ENCODE results near the gene LIPG.

DNA sequence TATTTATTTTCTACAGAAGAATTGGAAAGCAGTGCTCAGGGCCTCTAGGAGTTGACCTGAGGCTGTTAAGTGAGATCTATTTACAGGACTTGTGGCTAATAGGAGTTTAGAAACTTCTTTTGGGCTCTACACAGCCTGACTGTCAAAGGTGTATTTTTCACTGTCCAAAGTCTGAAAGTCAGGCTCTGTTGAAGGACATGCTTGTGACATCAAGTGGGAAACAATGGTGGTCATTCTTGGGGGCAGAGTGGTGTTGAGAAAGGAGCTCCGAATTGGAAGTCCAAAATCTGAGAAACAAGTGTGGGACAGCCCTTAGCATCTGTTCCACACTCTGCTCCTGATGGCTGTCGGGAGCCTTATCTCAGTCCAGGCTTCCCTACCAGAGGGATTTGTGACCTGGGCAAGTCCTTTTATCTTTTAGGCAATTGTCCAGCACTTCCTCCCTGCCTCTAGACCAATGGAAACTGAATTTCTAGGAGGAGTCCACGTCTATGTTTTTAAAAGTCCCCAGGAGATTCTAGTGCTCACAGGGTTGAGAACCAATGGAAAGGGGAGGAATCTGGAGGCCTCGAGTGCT lies 76.4 kb downstream of the LIPG start:
- TF ChIP-seq, protein P1, sequence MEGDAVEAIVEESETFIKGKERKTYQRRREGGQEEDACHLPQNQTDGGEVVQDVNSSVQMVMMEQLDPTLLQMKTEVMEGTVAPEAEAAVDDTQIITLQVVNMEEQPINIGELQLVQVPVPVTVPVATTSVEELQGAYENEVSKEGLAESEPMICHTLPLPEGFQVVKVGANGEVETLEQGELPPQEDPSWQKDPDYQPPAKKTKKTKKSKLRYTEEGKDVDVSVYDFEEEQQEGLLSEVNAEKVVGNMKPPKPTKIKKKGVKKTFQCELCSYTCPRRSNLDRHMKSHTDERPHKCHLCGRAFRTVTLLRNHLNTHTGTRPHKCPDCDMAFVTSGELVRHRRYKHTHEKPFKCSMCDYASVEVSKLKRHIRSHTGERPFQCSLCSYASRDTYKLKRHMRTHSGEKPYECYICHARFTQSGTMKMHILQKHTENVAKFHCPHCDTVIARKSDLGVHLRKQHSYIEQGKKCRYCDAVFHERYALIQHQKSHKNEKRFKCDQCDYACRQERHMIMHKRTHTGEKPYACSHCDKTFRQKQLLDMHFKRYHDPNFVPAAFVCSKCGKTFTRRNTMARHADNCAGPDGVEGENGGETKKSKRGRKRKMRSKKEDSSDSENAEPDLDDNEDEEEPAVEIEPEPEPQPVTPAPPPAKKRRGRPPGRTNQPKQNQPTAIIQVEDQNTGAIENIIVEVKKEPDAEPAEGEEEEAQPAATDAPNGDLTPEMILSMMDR (conservative IDR thresholded peaks at IDR 0.05; ENCODE audit: low read length): no peak
- no peak for TF ChIP-seq EZH2phosphoT487 (IDR thresholded peaks at IDR 0.05; ENCODE audit: borderline replicate concordance, low read depth, low read length)
